CD4-positive, alpha-beta T cell treated with Interleukin-2 at 100 ng/mL for 4 hours (primary cell): Measurements from ENCODE around the gene TGFBRAP1.

ENCODE experiments used
- DNase-seq: peaks from one replicate; pipeline ENCODE4 v3.0.0-alpha.2; 2020; ENCODE audit warnings: low spot score

Gene TGFBRAP1

DNA sequence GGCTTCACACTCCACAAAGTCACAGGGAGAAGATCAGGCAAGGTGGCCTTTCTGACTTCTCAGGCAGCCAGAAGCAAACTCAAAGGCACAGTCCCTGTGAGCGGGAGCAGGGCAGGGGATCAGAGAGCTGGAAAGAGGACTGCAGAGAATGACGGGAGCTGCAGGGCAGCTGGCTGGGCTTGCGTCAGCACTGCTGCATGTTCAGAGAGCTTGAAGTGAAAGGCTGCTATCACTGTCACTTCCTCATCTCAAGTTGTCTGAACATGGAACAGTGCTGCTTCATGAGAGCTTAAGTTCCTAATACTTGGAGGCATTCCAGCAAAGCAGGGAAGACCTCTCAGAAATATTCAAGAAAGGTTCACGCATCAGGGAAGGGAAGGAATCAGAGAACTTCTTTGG is 20.4 kb downstream of the TGFBRAP1 start:
- no peak for DNase-seq

DNA sequence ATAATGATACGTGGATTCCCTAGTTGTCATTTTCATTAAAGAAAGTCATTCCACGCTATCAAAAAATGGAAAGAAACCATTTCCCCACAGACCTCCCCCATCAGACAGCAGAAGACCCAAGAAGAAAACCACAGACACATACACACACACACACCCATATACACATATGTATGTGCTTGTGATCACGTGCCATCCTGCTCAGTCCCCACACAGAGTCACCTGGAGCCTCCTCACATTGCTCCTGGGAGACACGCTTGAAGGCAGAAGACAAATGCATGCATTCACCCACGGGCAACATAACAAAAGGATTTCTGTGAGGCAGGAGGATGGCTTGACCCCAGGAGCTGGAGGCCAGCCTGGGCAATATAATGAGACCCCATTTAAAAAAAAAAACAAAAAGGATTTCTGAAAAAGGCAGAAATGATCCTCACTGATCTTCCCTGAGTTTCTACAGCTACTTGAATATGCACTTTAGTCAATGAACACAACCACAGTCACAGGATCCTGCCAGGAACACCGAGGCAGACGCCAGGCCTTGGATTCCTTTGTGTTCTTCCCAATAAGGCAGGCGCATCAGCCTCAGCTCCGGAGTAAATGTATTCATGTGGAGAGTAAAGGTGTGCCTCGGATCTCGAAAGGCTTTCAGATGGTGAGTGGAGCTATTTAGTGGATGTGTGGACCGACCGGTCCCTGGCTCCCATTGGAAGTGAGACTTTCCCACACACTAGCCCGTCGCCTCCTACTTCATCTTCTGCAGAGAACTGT is 21.0 kb downstream of the TGFBRAP1 start:
- no peak for DNase-seq

DNA sequence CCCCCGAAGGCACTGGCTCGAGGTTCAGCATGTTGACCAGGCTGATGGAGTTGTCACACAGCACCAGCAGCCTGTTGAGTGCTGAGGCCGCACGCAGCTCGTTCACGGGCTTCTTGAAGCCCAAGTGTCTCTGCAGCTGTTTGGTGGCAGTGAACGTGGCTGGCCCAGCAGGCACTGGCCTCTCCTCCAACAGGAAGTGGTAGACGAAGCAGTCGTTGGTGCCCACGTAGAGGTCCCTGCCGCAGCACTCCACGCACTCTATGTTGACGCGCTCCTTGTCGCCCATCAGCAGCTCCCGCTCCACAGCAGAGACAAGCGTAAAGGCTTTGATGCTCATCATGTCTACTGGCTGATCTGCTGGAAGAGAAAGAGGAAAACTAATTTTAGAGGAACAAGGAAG is 21.6 kb downstream of the TGFBRAP1 start:
- no peak for DNase-seq

GRCh38 chr2:105307550-105307949 is 22.0 kb downstream of the TGFBRAP1 start:
- no peak for DNase-seq

DNA sequence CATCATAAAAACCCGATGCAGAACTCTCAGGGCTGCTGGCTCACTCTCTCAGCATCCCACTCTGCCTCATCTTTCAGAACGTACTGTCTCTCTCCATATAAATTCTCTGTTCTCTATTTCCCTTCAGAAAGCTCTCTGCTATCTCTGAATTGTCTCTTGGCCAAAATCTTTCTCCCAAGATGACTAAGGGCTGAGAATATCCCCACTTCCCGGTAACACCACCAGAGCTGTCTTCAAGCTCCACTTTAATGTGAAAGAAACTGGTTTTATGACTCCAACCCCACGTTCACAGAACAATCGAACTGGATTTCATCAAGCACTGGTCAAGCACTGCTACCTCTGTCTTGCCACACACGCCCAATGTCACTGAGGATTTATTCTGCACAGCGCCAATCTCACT is 22.4 kb downstream of the TGFBRAP1 start:
- no peak for DNase-seq

GRCh38 chr2:105301646-105302045 is 27.9 kb downstream of the TGFBRAP1 start:
- DNase-seq: peak; percentile 8

- no peak for DNase-seq
Observed at GRCh38 chr2:105299290-105299689, 30.2 kb downstream of the TGFBRAP1 start.

GRCh38 chr2:105298017-105298416 is 31.5 kb downstream of the TGFBRAP1 start:
- DNase-seq: no peak

GRCh38 chr2:105297216-105297615 is 32.3 kb downstream of the TGFBRAP1 start:
- no peak for DNase-seq

GRCh38 chr2:105296017-105296611 is 33.4 kb downstream of the TGFBRAP1 start:
- DNase-seq: no peak

- DNase-seq: peak; percentile 9
Observed at GRCh38 chr2:105294844-105295481, 34.6 kb downstream of the TGFBRAP1 start.

DNA sequence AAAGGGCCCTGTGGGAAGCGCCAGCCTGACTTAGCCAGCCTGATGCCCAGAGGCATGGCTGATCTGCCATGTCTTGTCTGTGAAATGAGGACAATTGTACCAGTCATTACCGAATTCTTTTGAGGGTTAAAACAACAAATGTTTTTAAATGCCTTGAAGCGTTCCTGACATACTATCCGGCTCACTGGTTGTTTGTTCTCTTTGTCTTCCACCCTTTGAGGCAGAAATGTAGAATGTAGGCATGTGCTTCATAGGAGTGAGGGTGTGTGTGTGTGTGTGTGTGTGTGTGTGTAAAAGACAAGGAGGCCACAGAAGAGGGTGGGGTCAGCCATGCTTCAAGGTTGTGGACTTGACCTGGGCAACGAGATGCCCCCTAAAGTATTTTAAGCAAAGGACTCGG is 35.5 kb downstream of the TGFBRAP1 start:
- DNase-seq: no peak

DNA sequence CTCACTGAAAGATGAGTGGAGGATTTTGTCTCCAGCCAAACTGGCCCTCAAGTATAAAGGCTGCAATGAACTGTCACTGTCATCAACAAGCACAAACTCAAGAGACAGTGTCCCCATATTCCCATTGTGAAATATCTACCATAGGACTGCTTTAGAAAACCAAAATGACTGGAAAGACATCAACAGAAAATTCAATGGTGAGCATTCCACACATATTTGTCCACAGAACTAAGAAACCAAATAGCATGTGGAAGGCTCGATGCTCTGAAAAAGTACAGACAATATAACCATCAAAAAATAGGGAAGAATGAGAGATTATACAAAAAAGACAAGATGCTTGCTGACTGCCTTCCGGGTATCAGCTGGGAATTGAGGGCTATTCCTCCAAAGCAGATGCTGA is 37.6 kb downstream of the TGFBRAP1 start:
- DNase-seq: no peak

- no peak for DNase-seq
Observed at GRCh38 chr2:105290981-105291660, 38.4 kb downstream of the TGFBRAP1 start.

DNA sequence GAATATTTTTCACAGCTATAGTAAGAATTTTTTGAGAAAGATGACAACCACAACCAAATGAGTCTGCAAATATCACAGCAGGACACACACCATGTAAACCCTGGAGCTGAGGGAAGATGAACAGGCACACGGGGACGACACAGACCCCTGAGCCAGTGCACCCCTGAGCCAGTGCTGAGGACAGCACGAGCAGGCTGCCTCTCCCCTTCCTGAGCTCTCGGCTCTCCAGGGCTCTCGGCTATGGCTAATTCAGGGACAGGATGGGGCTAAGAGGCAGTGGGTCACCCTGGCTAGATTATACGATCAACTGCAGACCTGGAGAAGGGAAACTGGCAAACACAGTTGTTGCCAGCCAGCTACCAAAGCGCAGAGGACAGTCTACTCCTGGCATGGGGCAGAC is 41.4 kb downstream of the TGFBRAP1 start:
- DNase-seq: no peak

DNA sequence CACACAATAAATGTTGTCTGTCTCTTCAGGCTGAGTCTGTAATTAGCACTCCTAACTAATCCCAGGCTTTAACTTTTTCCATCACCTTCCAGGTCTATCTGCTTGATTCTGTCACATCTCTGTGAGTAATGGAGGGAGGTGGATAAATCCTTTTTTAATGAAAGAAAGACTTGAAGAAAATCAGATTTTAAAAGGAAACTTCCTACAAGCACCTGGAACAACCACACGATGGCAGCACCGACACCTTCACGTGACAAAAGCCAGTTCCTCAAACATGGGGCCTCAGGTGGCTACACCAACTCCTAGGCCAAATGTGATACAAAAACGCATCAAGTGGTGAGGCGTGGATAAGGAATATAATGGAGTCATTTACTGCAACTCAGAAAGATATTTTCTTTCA is 41.8 kb downstream of the TGFBRAP1 start:
- peak; percentile 17 for DNase-seq

DNA sequence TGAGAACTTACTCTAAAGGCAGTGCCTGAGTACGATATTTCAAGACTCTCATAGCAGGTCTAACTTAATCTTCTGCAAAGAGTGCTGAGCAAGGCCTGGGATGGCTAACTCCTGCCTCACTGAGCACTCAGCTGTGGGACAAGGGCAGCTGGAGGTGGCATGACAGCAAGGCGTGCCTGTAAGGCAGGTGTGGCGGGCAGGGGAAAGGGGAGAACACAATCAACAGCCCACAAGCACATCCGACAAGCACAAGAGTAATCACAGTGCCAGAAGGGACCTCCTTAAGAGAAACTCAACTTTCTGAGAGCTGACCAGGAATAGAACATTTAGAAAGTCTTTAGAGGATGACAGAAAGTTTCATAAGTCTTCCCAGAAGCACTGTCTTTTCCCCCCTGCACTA is 46.0 kb downstream of the TGFBRAP1 start:
- DNase-seq: no peak

GRCh38 chr2:105280281-105280680 is 49.3 kb downstream of the TGFBRAP1 start:
- no peak for DNase-seq

- DNase-seq: no peak
Observed at GRCh38 chr2:105279126-105279525, 50.4 kb downstream of the TGFBRAP1 start.

DNA sequence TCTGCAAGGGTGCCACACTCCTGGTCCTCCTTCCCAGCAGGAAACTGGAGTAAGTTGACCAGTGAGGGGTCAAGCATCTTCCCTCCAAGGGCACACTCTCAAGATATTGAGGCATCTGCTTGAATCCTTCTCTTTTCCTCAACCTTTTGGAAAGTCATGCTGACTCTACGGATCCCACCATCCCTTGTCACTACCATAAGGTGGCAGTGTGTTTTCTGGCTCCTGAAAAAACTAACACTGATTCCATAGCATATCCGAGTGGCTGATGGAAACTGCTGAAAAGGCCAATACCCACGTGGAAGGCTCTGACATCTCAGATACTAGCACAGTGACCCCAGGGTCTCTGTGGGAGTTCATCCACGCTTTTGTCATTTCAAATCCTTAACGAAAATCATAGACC is 50.9 kb downstream of the TGFBRAP1 start:
- DNase-seq: no peak

GRCh38 chr2:105274046-105274445 is 55.5 kb downstream of the TGFBRAP1 start:
- no peak for DNase-seq

DNA sequence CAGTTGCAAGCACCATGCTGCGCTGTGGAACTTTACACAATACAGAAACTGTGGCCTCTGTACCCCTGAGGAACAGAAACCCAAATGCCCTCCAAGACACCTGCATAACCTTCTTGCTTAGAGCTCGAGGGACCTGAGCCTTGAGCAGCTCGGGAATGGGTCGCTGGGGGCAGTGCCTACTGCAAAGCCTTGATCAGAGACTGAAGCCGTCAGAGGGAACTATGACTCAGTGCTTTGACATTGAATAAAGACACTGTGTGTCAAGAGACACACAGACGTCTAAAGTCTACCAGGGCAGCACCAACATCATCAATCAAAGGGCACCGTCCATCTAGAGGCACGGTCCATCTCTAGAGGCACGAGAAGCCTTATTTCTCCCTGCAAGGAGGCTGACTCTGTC is 57.4 kb downstream of the TGFBRAP1 start:
- no peak for DNase-seq
